ENCODE data around the gene FOXF1.

Gene FOXF1

DNA sequence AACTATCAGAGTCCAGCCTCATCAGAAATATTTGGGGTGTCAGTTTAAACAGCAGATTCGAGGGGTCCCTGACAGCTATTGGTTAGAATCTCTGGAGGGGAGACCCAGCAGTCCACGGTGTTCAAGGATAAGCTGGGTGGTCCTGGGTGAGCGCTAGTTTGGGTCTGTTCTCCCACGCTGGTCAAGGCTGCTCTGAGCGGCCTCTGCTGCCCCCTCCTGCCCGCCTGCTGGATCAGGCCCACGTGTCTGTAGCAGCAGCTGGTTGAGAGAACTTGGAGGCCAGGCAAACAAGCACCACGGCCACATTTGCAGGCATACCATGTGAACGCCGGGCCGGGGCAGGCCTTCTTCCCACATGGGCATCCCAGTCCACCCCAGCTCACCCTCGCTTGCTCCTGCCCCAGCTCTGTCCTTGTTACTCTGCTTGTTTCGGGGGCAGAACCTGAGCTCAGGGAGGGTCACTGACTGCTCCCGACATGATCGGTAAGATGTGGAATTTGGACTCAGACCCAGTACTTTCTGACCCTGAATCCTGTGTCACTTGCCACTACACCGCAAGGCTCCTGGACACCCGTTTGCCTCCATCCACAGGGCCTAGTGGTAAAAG is 7.4 kb downstream of the FOXF1 start:
- DNase-seq (ENCODE audit: low read depth in 2 of 2), result no peak

DNA sequence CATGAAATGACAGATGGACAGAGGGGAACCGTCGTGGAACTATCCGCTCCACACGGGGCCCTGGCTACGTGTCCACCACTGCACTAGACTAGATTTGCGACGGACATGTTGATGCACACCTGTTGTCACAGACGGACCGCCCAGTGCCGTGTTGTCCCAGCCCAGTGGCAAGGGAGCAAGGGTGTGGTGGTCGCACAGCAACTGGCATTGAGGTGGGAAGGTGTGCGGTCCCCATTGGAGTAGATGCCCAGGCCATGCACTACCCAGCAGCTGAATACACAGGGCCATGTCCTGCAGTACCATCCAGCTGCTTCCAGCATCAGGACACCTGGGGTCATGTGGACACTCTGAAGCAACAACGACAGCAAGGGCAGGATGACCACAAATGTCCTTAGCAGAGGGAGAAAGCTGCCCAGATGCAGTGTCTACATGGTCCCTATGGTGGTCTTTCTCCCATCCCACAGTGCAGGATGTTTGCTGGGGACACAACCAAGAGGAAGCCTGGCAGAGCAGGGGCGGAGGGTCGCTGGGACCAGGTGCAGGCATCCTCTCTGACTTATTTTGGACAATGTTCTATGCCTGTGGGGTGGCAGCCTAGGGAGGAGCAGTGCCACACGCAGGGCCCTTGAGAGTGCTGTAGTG is 8.8 kb downstream of the FOXF1 start:
- no peak for DNase-seq (ENCODE audit: low read depth in 2 of 2)

DNA sequence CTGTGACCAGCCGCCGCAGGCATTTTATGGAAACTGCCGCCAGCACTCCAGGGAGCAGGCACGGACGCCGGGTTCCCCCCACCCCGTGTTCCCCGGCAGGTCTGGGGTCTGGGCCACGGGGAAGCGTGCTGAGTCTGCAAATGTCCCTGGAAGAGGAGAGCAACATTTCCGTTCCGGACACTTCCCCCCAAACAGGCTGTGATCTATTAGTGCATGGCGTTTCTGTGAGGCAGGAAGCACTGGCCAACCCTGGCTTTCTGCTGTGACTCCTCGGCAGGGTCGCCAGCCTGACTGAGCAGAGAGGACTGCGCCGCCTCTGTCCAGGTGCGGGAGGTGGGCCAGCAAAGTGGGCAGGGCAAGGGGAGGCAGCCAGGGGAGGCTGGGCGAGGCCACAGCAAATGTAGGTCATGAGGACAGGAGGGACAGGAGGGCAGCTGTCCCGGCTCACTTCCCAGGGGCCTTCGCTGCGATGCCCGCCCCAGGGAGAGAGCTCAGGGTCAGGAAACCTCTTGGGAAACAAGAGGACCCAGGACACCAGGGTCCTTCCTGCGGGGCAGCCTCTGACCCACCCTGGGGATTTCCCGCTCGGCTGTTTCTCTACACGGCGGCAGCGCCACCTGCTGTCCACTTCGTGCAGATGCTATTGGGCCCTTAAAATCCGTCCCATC is 9.5 kb downstream of the FOXF1 start:
- DNase-seq (ENCODE audit: low read depth in 2 of 2), result peak in 1 of 2 donors; percentile 26

DNA sequence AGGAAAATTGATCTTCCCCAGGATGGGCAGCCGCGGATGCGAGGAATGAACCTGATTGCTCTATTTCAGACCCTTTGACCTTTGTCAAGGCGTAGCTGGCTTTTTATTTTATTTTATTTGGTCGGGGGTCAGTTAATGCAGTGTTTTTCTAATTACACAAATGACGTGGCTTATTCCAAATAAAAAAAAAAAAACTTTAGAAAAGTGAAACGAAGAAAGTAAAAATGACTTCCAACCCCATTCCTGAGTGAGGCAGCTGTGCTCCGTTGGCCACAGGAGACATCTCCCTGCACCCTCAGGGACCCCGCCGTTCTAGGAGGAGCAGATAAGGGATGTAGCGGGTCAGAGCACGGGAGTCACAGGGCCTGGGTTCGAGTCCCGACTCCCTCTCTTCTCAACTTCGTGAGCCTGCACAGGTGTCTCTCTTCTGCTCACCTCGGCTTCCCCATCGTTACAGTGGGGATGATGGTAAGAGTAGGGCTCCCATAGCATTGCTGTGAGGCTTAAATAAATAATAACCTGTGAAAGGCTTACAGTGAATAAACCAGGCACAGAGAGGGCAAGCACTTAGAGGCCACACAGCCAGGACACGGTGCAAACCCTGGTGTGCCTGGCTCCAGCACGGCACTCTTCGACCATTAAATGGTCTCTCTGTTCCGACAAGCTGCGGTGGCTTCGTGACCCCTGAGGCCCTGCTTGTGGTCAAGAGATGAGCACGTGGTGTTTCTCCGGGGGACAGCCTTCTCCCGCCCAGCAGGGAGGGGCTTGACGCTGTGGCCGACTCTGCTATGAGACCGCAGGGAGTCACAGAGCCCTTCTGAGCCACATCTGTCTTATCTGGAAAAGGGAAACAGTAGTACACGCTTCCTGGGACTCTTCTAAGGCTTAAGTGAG is 10.2 kb downstream of the FOXF1 start:
- DNase-seq (ENCODE audit: low read depth in 2 of 2), result no peak

DNA sequence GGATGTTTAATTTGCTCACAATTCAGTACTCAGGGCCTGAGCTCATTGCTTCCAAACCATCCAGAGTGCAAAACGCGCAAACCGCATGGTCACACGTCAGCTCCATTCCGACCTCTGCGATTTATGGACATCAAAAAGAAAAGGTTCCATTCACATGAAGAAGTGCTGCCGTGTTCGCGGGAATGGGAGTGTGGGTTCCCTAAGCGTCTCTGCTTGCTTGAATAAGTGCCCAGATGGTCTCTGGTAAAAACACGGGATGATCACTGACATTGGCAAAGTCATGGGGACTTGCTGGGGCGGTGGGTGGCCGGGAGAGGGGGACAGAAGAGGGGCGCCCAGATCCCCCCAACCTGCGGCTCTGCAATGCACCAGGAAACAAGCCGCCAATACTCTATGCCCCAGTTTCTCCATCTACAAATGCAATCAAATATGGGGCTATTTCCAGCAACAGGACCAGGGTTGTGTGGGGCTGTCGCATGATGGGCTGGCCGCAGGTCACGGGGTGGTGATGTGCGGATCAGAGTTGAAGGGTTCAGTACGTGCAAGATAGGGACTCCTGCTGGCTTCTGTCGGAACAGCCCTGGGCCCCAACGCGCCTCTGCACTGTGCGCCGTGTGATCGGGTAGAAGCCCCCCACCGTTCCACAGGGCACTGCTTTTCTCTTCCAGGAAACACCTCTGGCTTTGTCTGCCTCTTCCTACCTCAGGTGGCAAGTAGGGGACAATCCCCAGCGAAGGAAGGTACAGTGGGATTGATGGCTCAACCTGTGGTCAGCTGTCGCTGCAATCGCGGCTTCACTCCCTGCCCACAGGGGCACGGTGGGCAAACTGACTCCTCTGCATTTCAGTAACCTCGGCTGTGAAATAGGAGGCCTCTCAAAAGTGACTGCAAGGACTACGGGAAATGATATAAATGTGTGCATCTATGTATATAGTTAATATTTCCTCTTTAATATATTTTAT is 11.2 kb downstream of the FOXF1 start:
- DNase-seq (ENCODE audit: low read depth in 2 of 2), result no peak

DNA sequence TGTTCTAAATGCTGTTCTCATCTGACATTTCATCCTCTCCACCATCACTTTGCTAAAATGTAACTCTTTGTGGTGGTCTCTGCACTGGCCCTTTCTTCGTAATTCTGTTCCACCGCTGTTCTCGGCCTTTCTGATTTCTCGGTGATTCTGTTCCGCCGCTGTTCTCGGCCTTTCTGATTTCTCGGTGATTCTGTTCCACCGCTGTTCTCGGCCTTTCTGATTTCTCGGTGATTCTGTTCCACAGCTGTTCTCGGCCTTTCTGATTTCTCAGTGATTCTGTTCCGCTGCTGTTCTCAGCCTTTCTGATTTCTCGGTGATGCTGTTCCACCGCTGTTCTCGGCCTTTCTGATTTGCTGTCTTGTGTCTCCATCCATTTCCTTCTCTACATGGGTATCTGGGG is 12.3 kb downstream of the FOXF1 start:
- no peak for DNase-seq (ENCODE audit: low read depth in 2 of 2)

DNA sequence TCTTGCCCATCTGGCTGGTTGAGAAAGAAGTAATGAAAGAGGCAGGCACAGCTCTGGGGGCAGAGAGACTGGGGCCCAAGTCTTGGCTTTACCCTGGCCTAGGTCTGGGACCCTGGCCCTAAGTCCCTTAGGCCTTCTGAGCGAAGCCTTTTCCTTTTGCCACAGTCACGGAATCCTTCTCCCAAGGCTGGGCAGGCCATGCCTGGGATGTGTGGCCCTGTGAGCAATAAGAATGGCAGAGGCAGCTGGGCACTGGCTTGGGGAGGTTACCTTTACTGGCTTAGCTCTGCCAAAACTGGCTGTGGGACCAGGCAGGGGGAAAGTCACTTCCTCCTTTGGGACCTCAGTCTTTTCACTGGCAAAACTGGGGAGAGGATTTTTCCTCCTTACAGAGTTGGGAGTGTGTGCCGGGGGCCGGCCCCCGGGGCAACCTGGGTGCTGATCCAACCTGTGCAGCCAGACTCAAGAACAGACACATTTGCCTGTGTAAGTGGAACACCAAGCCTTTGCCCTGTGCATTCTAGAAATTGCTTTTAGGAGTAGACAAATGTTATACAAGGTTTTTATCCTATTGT is 12.9 kb downstream of the FOXF1 start:
- DNase-seq (ENCODE audit: low read depth in 2 of 2), result no peak

DNA sequence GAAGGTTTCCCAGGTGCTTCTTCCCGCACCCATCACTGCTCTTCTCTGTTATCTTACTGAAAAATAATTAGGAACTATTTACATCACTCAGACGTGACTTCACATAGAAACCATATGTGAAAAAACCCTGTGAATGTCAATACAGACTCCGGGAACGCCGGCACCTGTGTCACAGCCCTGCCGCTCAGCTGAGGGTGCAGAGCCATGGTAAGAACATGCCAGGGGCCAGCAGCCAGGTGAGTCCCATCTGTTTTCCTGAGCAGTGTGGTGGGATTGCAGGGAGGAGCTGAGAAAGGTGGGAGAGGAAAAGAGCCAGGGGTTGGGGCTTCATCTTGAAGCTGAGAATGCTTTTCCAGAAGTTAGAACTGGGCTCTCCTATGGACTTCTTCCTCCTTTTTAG is 13.7 kb downstream of the FOXF1 start:
- DNase-seq (ENCODE audit: low read depth in 2 of 2), result no peak

DNA sequence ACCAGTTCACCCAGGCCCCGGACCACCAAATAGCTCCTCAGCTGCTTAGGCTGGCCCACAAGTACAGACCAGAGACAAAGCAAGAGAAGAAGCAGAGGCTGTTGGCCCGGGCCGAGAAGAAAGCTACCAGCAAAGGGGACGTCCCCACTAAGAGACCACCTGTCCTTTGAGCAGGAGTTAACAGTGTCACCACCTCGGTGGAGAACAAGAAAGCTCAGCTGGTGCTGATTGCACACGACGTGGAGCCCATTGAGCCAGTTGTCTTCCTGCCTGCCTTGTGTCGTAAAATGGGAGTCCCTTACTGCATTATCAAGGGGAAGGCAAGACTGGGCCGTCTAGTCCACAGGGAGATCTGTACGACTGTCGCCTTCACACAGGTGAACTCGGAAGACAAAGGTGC is 15.4 kb downstream of the FOXF1 start:
- no peak for DNase-seq (ENCODE audit: low read depth in 2 of 2)

DNA sequence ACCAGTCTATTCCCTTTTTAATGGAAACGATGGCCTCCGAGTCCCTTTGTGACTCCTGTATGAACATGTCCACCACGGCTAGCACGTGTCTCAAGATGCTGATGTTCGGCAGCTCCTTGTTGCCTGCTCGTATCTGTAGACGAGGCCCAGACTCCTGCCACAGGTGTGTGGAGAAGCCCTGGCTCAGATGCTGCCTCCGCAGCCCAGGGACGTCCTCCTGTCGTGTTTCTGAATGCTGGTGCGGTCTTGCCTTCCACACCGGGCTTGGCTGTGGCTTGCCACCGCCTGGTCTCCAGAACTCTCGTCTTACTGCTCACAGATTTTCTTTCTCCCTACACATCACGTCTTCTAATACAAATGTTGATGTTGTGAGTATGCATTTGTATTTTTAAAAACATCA is 17.0 kb downstream of the FOXF1 start:
- DNase-seq (ENCODE audit: low read depth in 2 of 2), result no peak

DNA sequence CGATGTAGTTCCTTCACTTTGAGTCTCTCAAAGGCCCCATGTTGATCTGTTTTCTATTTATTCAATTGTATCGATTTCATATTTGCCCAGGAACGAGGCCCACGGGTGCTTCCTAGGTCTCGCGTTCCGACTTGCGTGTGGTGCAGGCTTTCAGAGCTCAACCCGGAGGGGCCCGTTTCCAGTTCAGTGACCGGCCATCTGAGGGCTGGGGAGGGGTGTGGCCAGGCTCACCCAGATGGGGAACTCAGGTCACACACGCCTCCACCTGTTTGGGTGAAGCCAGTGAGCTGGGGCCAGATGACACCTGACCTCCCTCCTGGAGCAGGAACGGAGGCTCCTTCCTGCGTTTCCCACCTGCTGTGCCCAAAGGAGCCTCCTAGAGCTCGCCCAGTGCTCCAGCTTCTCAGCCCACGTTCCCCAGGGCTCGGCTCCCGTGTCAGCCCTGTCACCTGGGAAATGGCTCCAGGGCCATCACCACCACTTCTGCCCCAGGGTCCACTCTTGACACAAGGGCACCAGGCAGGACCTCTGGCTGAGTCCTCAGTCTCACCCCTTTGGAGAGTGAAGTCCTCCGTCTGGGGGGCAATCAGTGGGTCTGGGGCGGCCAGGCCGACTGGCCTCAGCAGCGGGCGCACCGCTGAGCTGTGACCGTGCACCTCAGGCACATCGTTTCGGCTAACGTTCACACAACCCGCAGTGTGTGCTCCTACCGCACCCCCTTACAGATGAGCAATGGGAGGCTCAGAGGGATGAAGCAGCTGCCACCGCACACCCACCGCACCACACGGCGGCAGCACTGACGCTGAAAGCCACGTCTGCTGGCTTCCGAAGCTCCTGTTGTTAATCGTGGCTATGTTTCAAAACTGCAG is 18.0 kb downstream of the FOXF1 start:
- DNase-seq (ENCODE audit: low read depth in 2 of 2), result no peak

DNA sequence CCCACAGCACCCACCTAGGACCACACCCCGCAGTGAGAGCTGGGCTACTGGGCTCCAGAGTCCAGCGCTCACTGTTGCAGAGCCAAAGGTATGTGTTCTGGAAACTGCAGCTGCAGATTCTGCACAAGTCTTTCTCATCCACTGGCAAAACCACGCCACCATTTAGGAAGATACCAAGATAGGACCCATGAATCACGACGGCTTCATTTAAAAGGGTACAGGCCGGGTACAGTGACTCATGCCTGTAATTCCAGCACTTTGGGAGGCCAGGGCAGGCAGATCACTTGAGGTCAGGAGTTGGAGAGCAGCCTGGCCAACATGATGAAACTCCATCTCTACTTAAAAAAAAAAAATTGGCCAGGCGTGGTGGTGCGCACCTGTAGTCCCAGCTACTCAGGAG is 18.8 kb downstream of the FOXF1 start:
- no peak for DNase-seq (ENCODE audit: low read depth in 2 of 2)

DNA sequence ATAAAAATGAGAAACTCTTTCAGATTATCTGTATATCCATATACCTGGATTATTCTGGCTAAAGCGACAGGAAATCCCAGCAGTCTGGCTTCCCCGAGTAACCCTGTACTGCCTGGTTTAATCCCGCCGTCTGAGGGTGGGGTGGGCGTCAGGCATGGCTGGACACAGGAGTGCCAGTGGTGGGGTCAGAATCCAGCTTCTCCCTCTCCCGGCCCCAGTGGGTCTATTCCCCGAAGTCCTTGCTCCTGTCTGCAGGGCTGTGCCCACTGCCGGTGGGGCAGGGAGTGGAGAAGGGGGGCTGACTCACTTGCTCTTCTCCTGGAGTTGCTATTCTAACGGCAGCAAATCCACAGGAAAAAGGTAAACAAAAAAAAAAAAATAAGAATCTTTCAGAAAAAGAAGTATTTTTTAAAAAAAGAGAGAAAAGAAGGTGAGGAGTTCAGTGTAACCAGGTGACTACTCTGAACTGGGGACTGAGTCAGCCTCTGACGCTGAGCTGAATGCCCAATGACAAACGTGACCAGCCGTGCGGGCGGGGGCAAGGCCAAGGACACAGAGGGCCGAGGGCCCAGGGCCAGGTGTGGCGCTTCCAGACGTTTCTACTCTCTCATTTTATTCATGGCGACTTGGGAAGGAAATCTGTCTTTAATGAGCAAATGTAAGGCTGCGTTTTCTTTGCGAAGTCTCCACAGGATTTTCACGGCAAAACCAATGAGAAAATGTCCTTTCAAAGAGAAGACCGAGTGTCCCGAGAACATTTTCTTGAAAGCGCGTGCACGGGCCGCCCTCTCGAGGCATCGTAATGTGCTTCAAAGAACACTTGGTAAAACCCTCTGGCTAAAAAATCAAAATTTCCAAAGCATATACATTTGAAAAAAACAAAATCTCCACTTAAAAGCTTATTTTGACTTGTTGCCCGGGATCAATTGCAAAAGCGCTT is 20.2 kb downstream of the FOXF1 start:
- no peak for DNase-seq (ENCODE audit: low read depth in 2 of 2)

DNA sequence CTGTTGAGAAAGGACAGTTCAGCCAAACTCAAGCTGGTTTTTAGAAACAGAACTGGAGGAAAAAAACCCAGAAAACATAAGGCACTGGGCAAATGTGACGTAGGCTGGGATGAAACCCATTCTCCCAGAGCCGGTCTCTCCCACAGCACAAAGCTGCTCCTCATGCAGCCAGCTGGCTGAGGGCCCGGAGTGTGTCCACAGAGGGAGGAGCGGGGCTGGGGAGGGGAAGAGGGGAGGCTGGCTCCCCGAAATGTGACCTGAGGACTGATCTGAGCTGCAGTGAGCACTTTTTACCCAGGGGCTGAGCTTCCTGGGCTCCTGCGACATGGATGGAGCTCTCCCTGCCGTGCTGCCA is 20.8 kb downstream of the FOXF1 start:
- DNase-seq (ENCODE audit: low read depth in 2 of 2), result no peak

DNA sequence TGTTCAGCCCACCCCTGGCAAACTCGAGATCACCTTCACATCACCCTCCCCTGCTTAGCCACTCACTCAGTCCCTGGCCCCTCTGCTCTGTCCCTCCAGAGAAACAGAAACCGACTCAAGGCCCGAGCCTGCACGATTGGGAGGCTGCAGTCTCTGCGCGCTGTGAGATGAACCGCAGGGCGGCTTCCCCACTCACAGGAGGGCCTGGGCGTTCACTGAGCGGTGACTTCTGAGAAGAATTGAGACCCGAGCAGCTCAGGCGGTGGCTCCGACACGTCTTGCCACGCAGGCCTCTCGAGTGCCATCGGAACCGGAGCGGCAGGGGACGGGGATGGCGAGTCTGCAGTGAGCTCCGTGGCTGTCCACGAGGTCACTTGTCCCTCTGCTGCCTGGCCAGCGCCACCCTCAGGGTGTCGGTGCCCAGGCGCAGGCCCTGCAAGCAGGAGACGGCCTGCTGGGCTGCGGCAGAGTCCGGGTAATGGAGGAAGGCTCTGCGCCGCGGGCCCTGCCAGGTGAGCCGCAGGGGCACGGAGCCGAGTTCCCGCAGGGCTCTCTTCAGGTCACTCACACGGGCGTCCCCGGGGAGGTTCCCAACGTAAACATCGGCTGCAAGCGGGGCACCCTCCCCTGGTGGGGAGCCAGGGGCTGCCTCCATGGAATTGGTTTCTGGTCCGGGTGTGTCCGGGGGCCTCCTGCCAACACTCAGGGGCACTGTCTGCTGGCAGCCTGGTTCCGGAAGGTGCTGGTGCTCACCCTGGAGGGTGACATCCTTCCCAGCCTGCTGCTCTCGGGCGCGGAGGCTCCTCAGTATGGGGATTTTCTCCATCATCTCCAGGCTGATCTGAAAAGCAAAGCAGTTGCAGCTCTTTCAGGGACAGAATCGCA is 21.6 kb downstream of the FOXF1 start:
- DNase-seq (ENCODE audit: low read depth in 2 of 2), result no peak

DNA sequence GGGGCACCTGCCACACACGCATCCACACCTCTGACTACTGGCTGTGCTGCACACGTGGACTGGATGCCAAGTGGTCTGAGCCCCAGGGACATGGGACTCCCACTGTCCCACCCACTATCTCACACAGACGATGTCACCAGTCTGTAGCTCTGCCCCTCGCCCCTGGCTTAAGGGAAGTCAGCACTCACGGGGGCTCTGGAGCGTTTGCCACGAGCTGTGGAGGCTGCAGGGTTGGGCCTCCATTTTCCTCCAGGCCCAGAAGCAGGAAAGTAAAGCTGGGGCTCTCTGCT is 22.1 kb downstream of the FOXF1 start:
- DNase-seq (ENCODE audit: low read depth in 2 of 2), result no peak

DNA sequence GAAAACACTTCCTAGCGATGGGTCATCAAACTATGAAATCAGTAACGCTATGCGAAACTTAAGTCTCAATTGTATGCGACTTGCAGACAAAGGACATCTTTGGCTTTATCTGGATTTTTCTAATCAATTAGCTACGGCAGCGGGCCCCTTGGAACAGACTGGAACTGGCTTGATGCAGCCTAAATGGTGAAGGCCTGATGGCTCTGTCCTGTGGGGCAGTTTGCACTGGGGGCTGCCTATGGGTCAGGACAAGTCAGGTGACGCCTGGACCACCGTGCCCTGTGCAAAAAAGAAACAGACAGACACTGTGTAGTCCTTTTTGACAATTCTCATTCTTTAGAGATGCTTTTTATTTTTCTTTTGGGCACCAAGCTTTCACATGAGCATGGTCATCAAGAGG is 22.7 kb downstream of the FOXF1 start:
- no peak for DNase-seq (ENCODE audit: low read depth in 2 of 2)

DNA sequence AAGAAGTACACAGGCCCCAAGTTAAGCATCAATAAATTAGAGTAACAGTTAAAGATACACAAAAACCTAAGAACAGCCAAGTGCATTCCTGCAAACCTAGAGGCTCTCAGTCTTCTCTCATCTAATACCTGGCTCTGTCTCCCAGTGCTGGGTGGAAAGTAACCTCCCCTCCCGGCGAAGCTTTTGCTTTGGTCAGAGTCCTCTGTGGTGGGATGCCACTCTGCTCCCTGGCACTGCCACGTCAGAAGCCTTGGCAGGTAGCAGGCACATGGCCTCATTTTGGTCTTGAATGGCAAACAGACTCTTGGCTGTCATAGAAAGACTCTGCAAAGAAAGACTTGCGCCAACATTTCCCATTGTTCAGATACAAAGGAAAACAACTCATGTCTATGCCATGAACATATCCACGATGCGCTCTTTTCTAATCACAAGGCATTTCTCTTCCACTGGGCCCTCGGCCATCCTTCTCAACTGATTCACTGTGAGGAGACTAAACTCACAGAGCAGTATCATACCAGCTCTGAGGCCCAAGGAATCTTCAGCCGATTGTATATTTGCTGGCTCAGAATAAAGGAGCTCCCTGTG is 23.5 kb downstream of the FOXF1 start:
- DNase-seq (ENCODE audit: low read depth in 2 of 2), result no peak
